Measurements from ENCODE around the gene ZFP69B.
A peak's percentile ranks its signal among the peaks of the same experiment; 100 is the strongest.

The ZFP69B gene

GRCh38 chr1:40477678-40478053 is 27.4 kb downstream of the ZFP69B start (continued):
- TF ChIP-seq GLIS2 (tag by site-specific recombination; IDR thresholded peaks at IDR 0.05) (no peak), ZNF449 (tag by site-specific recombination; IDR thresholded peaks at IDR 0.05) (no peak), ZNF843 (tag by site-specific recombination; IDR thresholded peaks at IDR 0.05) (no peak), ZNF155 (tag by site-specific recombination; IDR thresholded peaks at IDR 0.05) (no peak), ZBTB6 (tag by site-specific recombination; IDR thresholded peaks at IDR 0.05) (no peak), ZNF335 (tag by site-specific recombination; conservative IDR thresholded peaks at IDR 0.05) (peak; percentile 83), GLI4 (tag by site-specific recombination; IDR thresholded peaks at IDR 0.05) (no peak), ZNF132 (tag by site-specific recombination; IDR thresholded peaks at IDR 0.05; ENCODE audit: borderline replicate concordance) (no peak)

GRCh38 chr1:40478276-40478675 is 28.0 kb downstream of the ZFP69B start:
- Histone ChIP-seq H3K9me3 (ENCODE audit: control insufficient read depth, insufficient read depth, low read depth, low read length) (no peaks in the 10 kb centered on the region), H3K36me3 (ENCODE audit: control insufficient read depth in 2 of 2, insufficient read depth in 1 of 2, low read length in 2 of 2) (peaks cover 5 to 42% of the 10 kb centered on the region in 2 experiments), H3K4me1 (ENCODE audit: control insufficient read depth, insufficient read depth, low read length) (no peaks in the 10 kb centered on the region), H3K4me3 (ENCODE audit: low read depth, low read length) (peak overlapping the region; percentile 55; the same call in 1 of the 2 replicates), H3K27ac (ENCODE audit: extremely low read depth, low read depth, low read length) (no peak overlapping the region)
- CTCF ChIA-PET, result interaction anchor here (1.3 kb wide), 1 partner anchor 39 kb away, joined by 3 read pairs; no protein-coding TSS in a partner anchor
- POLR2A ChIA-PET, result interaction anchor here (1.9 to 2.4 kb wide), 3 partner anchors 28 to 54 kb away, joined by 5 to 13 read pairs (median 8); partner anchors contain the start of genes EXO5, ZFP69B and ZNF684
- TF ChIP-seq REPIN1 (tag by site-specific recombination; IDR thresholded peaks at IDR 0.05; ENCODE audit: low read depth) (no peak), ZNF596 (tag by site-specific recombination; IDR thresholded peaks at IDR 0.05) (no peak), ZSCAN23 (tag by site-specific recombination; IDR thresholded peaks at IDR 0.05) (no peak), ZNF426 (tag by site-specific recombination; IDR thresholded peaks at IDR 0.05) (no peak), ZNF488 (tag by site-specific recombination; IDR thresholded peaks at IDR 0.05) (no peak), ZNF792 (tag by site-specific recombination; IDR thresholded peaks at IDR 0.05) (no peak), KLF10 (tag by site-specific recombination; IDR thresholded peaks at IDR 0.05) (0 out of 2 replicates have a peak, but pooled peaks have one; percentile 8)

GRCh38 chr1:40479156-40479555 is 28.9 kb downstream of the ZFP69B start:
- no peak for TF ChIP-seq TRIM28 (IDR thresholded peaks at IDR 0.05; ENCODE audit: borderline replicate concordance, low read length)
- TF ChIP-seq KLF9 (tag by site-specific recombination; IDR thresholded peaks at IDR 0.05; ENCODE audit: low read depth), result no peak
- no peak for TF ChIP-seq ZNF404 (tag by site-specific recombination; IDR thresholded peaks at IDR 0.05)
- TF ChIP-seq ZNF501 (tag by site-specific recombination; IDR thresholded peaks at IDR 0.05), result no peak
- H3K9me3 ChIP-seq (ENCODE audit: control insufficient read depth, insufficient read depth, low read depth, low read length), result no peaks in the 10 kb centered on the region
- no peak overlapping the region for H3K4me3 ChIP-seq (ENCODE audit: low read depth, low read length)
- CTCF ChIA-PET, result no interaction called here
- POLR2A ChIA-PET, result no interaction called here
- H3K27ac ChIP-seq (ENCODE audit: extremely low read depth, low read depth, low read length), result no peak overlapping the region
- H3K4me1 ChIP-seq (ENCODE audit: control insufficient read depth, insufficient read depth, low read length), result no peaks in the 10 kb centered on the region
- H3K36me3 ChIP-seq (ENCODE audit: control insufficient read depth in 2 of 2, insufficient read depth in 1 of 2, low read length in 2 of 2), result peaks cover 9 to 49% of the 10 kb centered on the region in 2 experiments
